ENCODE measurements around the gene TCTA.
"Not testable (repeated sequence)": the region's sequence is repeated elsewhere in the genome, so short reads cannot be mapped to it uniquely, and the experiment has no call there.

The TCTA gene, protein sequence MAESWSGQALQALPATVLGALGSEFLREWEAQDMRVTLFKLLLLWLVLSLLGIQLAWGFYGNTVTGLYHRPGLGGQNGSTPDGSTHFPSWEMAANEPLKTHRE

DNA sequence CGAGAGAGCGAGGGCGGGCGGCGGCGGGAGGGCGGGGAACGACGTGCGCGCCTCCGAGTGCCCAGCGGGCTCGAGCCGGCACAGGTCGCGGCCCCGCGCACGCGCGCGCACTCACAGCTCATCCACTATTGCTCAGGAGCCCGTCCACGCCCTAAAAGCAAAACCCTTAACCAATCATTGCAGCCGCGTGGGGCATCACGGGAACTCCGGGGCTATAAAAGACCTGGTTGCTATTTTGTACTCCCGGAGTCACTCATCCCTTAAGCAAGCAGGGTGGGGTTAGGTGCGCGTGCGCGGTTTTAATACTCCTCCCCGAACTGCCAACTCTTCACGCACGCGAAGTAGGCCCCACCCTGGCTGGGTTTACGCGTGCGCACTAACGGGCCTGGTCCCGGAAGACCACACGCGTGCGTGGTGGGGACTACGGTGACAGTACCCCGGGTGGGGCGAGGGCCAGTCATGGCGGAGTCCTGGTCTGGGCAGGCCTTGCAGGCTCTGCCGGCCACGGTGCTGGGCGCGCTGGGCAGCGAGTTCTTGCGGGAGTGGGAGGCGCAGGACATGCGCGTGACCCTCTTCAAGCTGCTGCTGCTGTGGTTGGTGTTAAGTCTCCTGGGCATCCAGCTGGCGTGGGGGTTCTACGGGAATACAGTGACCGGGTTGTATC, at the start of gene TCTA, which contains the start of gene RHOA:
TCTA (plus strand) TSS at position 456 of the 664 bp plus-strand sequence; CDS start at position 460, 4 bp downstream.
RHOA (minus strand) TSS at position 9 of the 664 bp plus-strand sequence. CDS start 36,387 bp downstream, outside the sequence.
- in situ Hi-C loops (cut with HindIII; ENCODE audit: low sequenced_read_pairs) = loop anchor here (5.0 to 25.0 kb wide), 3 partner anchors 45 to 325 kb away; partner anchors contain the start of gene QRICH1

DNA sequence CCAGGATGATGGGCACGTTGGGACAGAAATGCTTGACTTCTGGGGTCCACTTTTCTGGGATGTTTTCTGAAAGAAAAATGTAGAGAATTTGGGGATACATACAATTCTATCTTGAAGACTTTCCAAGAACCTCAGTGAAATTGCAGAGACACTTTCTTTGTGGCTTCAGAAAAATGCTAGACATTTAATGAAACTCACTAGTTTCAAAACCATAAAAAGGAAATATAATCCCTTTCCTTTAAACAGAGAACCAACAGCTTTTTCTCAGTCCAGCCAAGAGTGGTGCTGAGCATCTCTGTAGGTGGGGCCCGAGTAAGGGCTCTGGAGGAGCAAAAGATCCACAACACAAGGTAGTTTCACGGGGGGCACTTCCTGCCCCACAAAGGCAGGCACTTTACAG, 49.7 kb upstream of the TCTA start:
- in situ Hi-C loops (cut with HindIII; ENCODE audit: low sequenced_read_pairs) = no loop called here

GRCh38 chr3:49370585-49371290, 41.5 kb upstream of the TCTA start:
- in situ Hi-C loops (cut with HindIII; ENCODE audit: low sequenced_read_pairs) = no loop called here

GRCh38 chr3:49371946-49372345, 40.3 kb upstream of the TCTA start:
- in situ Hi-C loops (cut with HindIII; ENCODE audit: low sequenced_read_pairs) = no loop called here

DNA sequence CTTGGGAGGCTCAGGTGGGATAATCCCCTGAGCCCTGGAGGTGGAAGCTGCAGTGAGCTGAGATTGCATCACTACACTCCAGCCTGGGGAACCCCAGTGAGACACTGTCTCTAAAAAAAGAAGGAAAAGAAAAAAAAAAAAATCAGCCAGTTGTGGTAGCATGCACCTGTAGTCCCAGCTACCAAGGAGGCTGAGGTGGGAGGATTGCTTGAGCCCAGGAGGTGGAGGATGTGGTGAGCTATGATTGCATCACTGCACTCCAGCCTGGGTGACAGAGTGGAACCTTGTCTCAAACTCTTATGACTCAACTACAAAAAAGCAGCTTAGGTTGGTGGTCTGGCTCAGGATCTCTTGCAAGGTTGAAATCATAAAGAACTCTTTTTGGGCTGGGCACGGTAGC, 34.7 kb upstream of the TCTA start:
- in situ Hi-C loops (cut with HindIII; ENCODE audit: low sequenced_read_pairs) = no loop called here

DNA sequence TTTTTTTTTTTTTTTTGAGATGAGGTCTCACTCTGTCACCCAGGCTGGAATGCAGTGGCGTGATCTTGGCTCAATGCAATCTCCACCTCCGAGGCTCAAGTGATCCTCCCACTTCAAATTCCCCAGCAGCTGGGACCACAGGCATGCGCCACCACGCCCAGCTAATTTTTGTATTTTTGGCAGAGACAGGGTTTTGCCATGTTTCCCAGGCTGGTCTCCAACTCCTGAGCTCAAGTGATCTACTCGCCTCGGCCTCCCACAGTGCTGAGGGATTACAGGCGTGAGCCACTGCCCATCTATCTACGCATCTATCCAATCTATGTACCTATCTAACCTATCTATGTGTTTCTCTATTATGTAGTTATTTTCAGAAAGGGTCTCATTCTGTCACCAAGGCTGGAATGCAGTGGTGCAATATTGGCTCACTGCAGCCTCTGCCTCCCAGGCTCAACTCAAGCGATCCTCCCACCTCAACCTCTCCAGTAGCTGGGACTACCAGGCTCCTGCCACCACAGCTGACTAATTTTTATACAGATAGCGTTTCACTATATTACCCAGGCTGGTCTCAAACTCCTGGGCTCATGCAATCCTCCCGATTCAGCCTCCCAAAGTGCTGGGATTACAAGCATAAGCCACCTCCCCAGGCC, 33.9 kb upstream of the TCTA start:
- in situ Hi-C loops (cut with HindIII; ENCODE audit: low sequenced_read_pairs) = no loop called here

- in situ Hi-C loops (cut with HindIII; ENCODE audit: low sequenced_read_pairs) = no loop called here
These were observed 28.8 kb upstream of the TCTA start for GRCh38 chr3:49383387-49383786.

DNA sequence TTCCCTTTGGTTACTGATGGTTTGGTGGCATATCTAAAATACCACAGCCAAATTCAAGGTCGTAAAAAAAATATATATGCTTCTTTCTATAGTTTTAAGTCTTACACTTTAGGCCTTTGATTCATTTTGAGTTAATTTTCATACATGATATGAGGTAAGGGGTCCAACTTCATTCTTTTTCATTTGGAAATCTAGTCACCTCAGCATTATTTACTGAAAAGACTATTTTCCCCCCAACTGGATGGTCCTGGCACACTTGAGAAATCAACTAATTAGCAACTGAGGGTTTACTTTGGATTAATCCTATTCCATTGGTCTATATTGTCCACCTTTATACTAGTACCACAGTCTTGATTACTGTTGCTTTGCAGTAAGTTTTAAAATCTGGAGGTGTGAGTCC, 26.6 kb upstream of the TCTA start:
- in situ Hi-C loops (cut with HindIII; ENCODE audit: low sequenced_read_pairs) = no loop called here

DNA sequence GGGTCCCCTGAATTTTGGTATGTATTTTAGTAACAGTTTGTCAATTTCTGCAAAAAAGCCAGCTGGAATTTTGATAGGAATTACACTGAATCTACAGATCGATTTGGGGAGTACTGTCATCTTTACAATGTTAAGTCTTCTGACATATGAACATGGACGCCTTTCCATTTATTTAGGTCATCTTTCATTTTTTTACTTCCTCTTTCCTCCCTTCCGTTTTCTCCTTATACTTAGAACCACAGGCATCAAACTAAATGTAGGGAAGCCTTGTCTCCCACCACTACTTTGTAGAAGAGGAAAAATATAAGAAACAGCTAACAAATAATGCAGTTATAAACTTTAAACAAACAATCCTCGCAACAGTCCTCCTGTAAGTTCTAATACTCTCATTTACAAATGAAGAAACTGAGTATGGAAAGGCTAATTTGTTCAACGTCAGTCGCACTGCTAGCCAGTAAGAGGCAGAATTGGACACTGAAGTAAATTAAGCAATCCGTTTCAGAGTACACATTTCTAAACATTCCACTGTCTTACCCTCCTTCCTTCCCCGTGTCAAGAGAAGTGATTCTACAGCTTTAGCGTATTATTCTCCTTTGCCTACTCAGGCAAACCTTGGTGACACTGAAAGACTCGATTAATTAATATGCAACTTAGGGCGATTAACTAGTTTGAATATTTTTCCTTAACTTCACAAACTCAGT, 26.0 kb upstream of the TCTA start:
- in situ Hi-C loops (cut with HindIII; ENCODE audit: low sequenced_read_pairs) = no loop called here

DNA sequence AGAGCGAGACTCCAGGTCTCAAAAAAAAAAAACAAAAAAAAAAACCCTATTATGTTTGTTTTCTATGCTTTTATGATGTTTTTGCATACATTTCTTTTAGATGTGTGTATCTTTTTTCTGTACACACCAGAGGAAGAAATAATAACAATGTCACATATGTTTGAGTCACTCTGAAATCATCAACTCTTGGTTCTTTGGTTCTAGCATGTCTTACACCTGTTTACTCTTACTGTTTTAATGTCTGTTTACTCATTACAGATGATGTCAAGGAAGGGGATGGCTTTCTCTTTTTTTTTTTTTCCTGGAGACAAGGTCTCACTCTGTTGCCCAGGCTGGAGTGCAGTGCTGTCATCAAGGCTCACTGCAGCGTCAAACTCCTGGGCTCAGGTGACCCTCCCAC, 24.5 kb upstream of the TCTA start:
- in situ Hi-C loops (cut with HindIII; ENCODE audit: low sequenced_read_pairs) = no loop called here

GRCh38 chr3:49388289-49388820, 23.9 kb upstream of the TCTA start:
- in situ Hi-C loops (cut with HindIII; ENCODE audit: low sequenced_read_pairs) = no loop called here

DNA sequence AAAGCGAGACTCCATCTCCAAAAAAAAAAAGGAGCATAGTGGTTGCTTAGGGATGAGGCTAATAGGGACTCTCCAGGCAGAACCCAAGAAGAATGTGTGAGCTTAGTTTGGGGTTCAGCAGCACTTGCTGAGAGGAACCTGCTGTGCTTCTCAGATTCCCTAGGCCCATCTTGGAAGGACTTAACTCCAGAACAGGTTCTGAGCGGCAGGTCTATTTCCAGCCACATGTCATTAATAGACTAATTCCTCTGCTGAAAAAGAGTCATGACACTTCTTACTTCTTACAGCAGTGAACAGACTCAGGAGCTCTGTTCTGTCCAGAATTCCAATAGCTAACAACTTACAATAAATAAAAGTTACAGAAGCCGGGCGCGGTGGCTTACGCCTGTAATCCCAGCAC, 22.9 kb upstream of the TCTA start:
- in situ Hi-C loops (cut with HindIII; ENCODE audit: low sequenced_read_pairs) = no loop called here

GRCh38 chr3:49391310-49391709, 20.9 kb upstream of the TCTA start:
- in situ Hi-C loops (cut with HindIII; ENCODE audit: low sequenced_read_pairs) = not testable (repeated sequence)

- in situ Hi-C loops (cut with HindIII; ENCODE audit: low sequenced_read_pairs) = no loop called here
These were observed 14.8 kb upstream of the TCTA start for GRCh38 chr3:49397470-49397869.

DNA sequence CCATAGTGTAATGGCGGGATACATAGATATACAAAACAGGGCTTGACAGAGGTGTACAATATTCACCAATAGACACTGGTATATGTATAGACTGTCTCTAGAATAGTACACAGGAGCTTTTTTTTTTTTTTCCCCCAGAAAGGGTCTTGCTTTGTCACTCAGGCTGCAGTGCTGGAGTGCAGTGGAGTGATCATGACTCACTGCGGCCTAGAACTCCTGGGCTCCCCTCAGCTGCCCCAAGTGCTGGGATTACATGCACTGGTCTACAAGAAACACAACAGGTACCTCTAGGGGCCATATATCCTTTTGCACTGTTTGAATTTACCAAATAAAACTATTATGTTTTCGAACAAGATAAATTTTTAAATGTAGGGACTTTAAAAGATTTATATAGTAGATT, 12.8 kb upstream of the TCTA start:
- in situ Hi-C loops (cut with HindIII; ENCODE audit: low sequenced_read_pairs) = no loop called here

GRCh38 chr3:49401766-49402165, 10.5 kb upstream of the TCTA start:
- in situ Hi-C loops (cut with HindIII; ENCODE audit: low sequenced_read_pairs) = loop anchor here (25.0 kb wide), 1 partner anchor 314 kb away; the partner anchor contains the start of gene QRICH1

DNA sequence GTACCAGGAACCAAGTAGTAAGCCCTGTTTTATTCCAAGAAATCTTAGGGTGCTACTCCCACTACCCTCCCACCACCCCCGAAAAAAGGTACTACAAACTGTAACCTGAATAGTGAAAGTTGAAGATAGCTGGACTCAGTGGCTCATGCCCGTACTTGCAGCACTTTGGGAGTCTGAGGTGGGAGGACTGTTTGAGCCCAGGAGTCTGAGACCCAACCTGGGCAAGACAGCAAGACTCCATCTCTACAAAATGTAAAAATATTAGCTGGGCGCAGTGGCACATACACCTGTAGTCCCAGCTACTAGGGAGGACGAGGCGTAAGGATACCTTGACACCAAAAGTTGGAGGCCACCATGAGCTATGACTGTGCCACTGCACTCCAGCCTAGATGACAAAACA, 8.3 kb upstream of the TCTA start:
- in situ Hi-C loops (cut with HindIII; ENCODE audit: low sequenced_read_pairs) = loop anchor here (25.0 kb wide), 1 partner anchor 317 kb away; the partner anchor contains the start of gene QRICH1

- in situ Hi-C loops (cut with HindIII; ENCODE audit: low sequenced_read_pairs) = loop anchor here (25.0 kb wide), 1 partner anchor 318 kb away; the partner anchor contains the start of gene QRICH1
These were observed 6.7 kb upstream of the TCTA start for GRCh38 chr3:49405570-49405969.

DNA sequence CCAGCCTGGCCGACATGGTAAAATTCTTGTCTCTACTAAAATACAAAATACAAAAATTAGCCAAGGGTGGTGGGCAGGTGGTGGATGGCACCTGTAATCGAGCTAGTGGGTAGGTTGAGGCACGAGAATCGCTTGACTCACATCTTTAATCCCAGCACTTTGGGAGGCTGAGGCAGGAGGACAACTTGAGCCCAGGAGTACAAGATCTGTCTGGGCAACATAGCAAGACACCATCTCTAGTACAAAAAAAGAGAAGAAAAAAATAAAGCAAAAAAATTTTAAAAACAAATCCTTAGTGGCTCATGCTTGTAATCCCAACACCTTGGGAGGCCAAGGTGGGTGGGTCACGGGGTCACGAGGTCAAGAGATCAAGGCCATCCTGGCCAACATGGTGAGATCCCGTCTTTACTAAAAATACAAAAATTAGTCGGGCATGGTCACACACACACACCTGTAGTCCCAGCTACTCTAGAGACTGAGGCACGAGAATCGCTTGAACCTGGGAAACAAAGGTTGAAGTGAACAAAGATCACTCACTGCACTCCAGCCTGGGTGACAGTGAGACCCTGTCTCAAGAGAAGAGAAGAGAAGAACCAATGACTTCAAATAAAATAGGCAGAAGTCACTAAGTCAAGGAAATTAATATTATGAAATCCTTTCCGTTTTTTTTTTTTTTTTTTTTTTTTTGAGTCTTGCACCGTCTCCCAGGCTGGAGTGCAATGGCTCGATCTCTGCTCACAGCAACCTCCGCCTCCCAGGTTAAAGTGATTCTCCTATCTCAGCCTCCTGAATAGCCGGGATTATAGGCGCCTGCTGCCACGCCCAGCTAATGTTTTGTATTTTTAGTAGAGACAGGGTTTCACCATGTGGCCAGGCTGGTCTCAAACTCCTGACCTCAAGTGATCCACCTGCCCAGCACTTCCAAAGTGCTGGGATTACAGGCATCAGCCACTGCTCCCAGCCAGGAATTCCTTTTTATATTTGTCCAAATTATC, 5.4 kb upstream of the TCTA start:
- in situ Hi-C loops (cut with HindIII; ENCODE audit: low sequenced_read_pairs) = loop anchor here (25.0 kb wide), 1 partner anchor 320 kb away; the partner anchor contains the start of gene QRICH1
